GM23338 (cell line): ENCODE measurements around the gene RNASE7. TPM values are rescaled to one million over a fixed set of nuclear protein-coding genes. Genes with fewer than 3 reads are reported as not detected.

ENCODE experiments used
- ATAC-seq: fragments of 200-7000 bp; cut with Tn5 transposase; 3 replicates; pipeline ENCODE4 v1.9.1; 2020
- DNase-seq: peaks from one replicate; pipeline ENCODE4 v3.0.0-alpha.2; 2015; ENCODE audit warnings: low spot score
- H2AFZ ChIP-seq: fragments of 200-600 bp; sonication (generic); 2 replicates; pipeline ENCODE4 v1.8.0; 2016; ENCODE audit warnings: antibody characterized with exemption, mild to moderate bottlenecking, moderate library complexity
- H3F3A ChIP-seq: fragments of 200-600 bp; sonication (generic); replicated peaks from 2 replicates; pipeline ENCODE4 v1.8.0; 2017; ENCODE audit warnings: antibody characterized with exemption, mixed run types, low read depth
- H3K27ac ChIP-seq: fragments of 200-600 bp; sonication (generic); 2 replicates; pipeline ENCODE4 v1.6.1; 2016; ENCODE audit warnings: low read depth
- H3K27me3 ChIP-seq: fragments of 200-600 bp; sonication (generic); 2 replicates; pipeline ENCODE4 v1.8.0; 2016; ENCODE audit warnings: mild to moderate bottlenecking, mixed run types, moderate library complexity; ENCODE audit not compliant: insufficient read depth
- H3K36me3 ChIP-seq: fragments of 200-600 bp; sonication (generic); 2 replicates; pipeline ENCODE4 v1.8.0; 2016; ENCODE audit warnings: mild to moderate bottlenecking; ENCODE audit not compliant: insufficient read depth
- H3K4me1 ChIP-seq: fragments of 200-600 bp; sonication (generic); 2 replicates; pipeline ENCODE4 v1.8.0; 2016; ENCODE audit warnings: mild to moderate bottlenecking, moderate library complexity; ENCODE audit not compliant: insufficient read depth
- H3K4me2 ChIP-seq: fragments of 200-600 bp; sonication (generic); 2 replicates; pipeline ENCODE4 v1.7.1; 2017; ENCODE audit warnings: mixed run types
- H3K4me3 ChIP-seq: fragments of 200-600 bp; sonication (generic); 2 replicates; pipeline ENCODE4 v1.6.1; 2016; ENCODE audit warnings: mixed run types
- H3K79me2 ChIP-seq: fragments of 200-600 bp; sonication (generic); replicated peaks from 2 replicates; pipeline ENCODE4 v1.8.0; 2017; ENCODE audit warnings: mild to moderate bottlenecking; ENCODE audit not compliant: insufficient read depth
- H3K9me2 ChIP-seq: fragments of 200-600 bp; sonication (generic); 2 replicates; pipeline ENCODE4 v1.8.0; 2017; ENCODE audit not compliant: insufficient read depth
- H4K20me1 ChIP-seq: fragments of 200-600 bp; sonication (generic); replicated peaks from 2 replicates; pipeline ENCODE4 v1.8.0; 2017; ENCODE audit warnings: mild to moderate bottlenecking; ENCODE audit not compliant: insufficient read depth
- H3K27ac Mint-ChIP-seq: 2 replicates; pipeline ENCODE4 v1.8.0; 2020; ENCODE audit warnings: inconsistent platforms, mild to moderate bottlenecking, moderate library complexity, mixed read lengths
- H3K27me3 Mint-ChIP-seq: 3 replicates; pipeline ENCODE4 v1.8.0; 2022; ENCODE audit warnings: low read depth, mild to moderate bottlenecking, moderate library complexity, mixed read lengths, inconsistent platforms; ENCODE audit not compliant: insufficient read depth, poor library complexity
- H3K36me3 Mint-ChIP-seq: 3 replicates; pipeline ENCODE4 v1.8.0; 2021; ENCODE audit warnings: low read depth, mild to moderate bottlenecking, inconsistent platforms, moderate library complexity, mixed read lengths
- H3K4me1 Mint-ChIP-seq: 3 replicates; pipeline ENCODE4 v1.8.0; 2020; ENCODE audit warnings: mild to moderate bottlenecking, inconsistent platforms, mixed read lengths
- H3K4me3 Mint-ChIP-seq: 3 replicates; pipeline ENCODE4 v1.8.0; 2021; ENCODE audit warnings: moderate library complexity, mild to moderate bottlenecking, inconsistent platforms, mixed read lengths
- H3K9me3 Mint-ChIP-seq: 3 replicates; pipeline ENCODE4 v1.8.0; 2020; ENCODE audit warnings: moderate library complexity, mild to moderate bottlenecking, inconsistent platforms, mixed read lengths
- CREB1 ChIP-seq: fragments of 250-450 bp; sonication (Bioruptor Pico); IDR thresholded peaks from 2 replicates; pipeline ENCODE4 v1.5.0; 2020; ENCODE audit warnings: low read depth, mild to moderate bottlenecking, moderate library complexity
- ETS1 ChIP-seq: IDR thresholded peaks from 2 replicates; pipeline ENCODE4 v1.6.1; 2016; ENCODE audit warnings: antibody characterized with exemption
- EZH2 ChIP-seq: fragments of 200-600 bp; sonication (generic); IDR thresholded peaks from one replicate; pipeline ENCODE4 v1.8.0; 2017; ENCODE audit warnings: antibody characterized with exemption, mild to moderate bottlenecking, low read depth; ENCODE audit not compliant: unreplicated experiment
- JUNB ChIP-seq: IDR thresholded peaks from one replicate; pipeline ENCODE4 v1.6.1; 2016; ENCODE audit warnings: antibody characterized with exemption; ENCODE audit not compliant: unreplicated experiment
- NANOG ChIP-seq: IDR thresholded peaks from 2 replicates; pipeline ENCODE4 v1.6.1; 2016; ENCODE audit warnings: antibody characterized with exemption, borderline replicate concordance
- POLR2AphosphoS5 ChIP-seq: IDR thresholded peaks from 2 replicates; pipeline ENCODE4 v1.6.1; 2016; ENCODE audit warnings: antibody characterized with exemption, low read depth
- STAT1 ChIP-seq: IDR thresholded peaks from one replicate; pipeline ENCODE4 v1.6.1; 2016; ENCODE audit warnings: antibody characterized with exemption; ENCODE audit not compliant: unreplicated experiment
- polyA plus RNA-seq: library from polyadenylated mRNA; unstranded; fragments of >200 nt; fragmentation: Nextera tagmentation; extraction: Ambion mirVana; gene quantifications from 2 replicates; pipeline ENCODE4 v1.2.1, GENCODE V29; 2016
- total RNA-seq: library from RNA; depleted of rRNA; stranded (reverse); fragments of >200 nt; shearing (Covaris generic); gene quantifications from 2 replicates; pipeline ENCODE4 v1.2.3, GENCODE V29; 2014

RNASE7 gene
- total and polyA plus RNA-seq, 2 experiments from 2014 or later, result not detected

DNA sequence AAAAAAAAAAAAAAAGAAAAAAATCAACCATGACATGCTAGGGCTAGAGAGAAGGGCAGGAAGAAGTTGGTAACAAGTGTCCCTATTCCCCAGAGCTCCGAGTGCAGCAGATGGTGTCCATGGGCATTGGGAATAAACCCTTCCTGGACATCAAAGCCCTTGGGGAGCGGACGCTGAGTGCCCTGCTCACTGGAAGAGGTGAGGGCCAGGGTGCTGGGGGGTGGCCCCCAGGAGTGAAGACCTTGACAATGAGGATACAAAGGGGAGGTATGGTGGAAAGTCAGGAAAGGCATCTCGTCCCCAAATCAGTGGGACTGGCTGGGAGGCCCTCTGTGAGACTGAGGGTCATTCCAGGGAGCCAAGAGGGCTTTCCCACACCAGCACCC is 44.7 kb downstream of the RNASE7 start:
- no peak for ATAC-seq
- Histone ChIP-seq H3K4me1 (peaks cover 12% of the 10 kb centered on the region; the same call in 1 of the 2 replicates), H3K4me3 (no peak overlapping the region), H3K79me2 (no peaks in the 10 kb centered on the region; the same call in 1 of the 2 replicates), H2AFZ (no peak overlapping the region), H3K36me3 (peaks cover 21% of the 10 kb centered on the region), H3K27ac (peak overlapping the region; percentile 11; the same call in 1 of the 2 replicates), H3F3A (peaks cover 24% of the 10 kb centered on the region), H4K20me1 (peaks cover 22% of the 10 kb centered on the region), H3K27me3 (no peaks in the 10 kb centered on the region), H3K4me2 (no peak overlapping the region), H3K9me2 (no peaks in the 10 kb centered on the region)
- H3K4me3 Mint-ChIP-seq, result no peak overlapping the region; the same call in 2 of the 3 replicates
- H3K4me1 Mint-ChIP-seq, result peaks cover 38% of the 10 kb centered on the region
- peak overlapping the region; percentile 25; the same call in 1 of the 2 replicates for H3K27ac Mint-ChIP-seq
- peaks cover 32% of the 10 kb centered on the region for H3K27me3 Mint-ChIP-seq
- TF ChIP-seq NANOG (no peak), EZH2 (no peak), POLR2AphosphoS5 (no peak), STAT1 (no peak), JUNB (no peak)
- peaks cover 4% of the 10 kb centered on the region; the same call in 2 of the 3 replicates for H3K9me3 Mint-ChIP-seq
- H3K36me3 Mint-ChIP-seq, result peaks cover 89% of the 10 kb centered on the region
- no peak for DNase-seq

DNA sequence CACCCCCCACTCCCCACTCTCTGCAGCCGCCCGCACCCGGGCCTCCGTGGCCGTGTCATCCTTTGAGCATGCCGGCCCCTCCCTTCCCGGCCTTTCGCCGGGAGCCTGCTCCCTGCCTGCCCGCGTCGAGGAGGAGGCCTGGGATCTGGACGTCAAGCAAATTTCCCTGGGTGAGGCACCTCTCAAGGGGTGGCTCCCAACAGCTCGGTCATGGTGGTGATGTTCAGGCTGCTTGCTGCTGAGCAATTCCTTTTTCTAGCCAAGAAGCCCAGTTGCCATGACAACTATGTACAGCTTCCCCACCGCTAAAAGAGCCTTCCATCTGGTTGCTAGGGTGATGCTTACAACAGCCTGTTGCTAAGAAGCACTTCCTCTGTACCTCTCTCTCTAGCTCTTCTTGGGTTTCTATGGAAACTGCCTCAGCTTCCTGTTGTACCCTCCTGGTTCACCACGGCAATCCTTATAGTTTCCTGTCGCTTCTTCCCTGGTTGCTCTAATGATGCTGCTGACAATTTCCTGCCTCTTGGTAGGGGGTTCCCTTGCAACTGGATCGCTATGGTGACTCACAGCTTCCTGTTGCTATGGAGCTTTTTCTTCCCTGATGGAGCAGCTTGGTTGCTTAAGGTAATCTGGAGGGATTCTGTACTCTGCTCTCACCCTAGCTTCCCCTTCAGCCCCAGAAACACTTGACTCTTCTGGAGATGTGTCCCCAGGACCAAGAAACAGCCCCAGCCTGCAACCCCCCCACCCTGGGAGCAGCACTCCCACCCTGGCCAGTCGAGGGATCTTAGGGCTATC is 45.3 kb downstream of the RNASE7 start:
- H3K4me2 ChIP-seq, result no peak overlapping the region
- no peak overlapping the region for H3K4me3 Mint-ChIP-seq

More for the DNA sequence above, 45.3 kb downstream of the RNASE7 start:
- H3K27ac ChIP-seq, result no peak overlapping the region
- H3K27me3 ChIP-seq, result no peaks in the 10 kb centered on the region
- H3K4me3 ChIP-seq, result no peak overlapping the region
- DNase-seq (peak; percentile 97), ATAC-seq (peak; percentile 9)
- H3K9me2 ChIP-seq, result no peaks in the 10 kb centered on the region
- peaks cover 4% of the 10 kb centered on the region; the same call in 2 of the 3 replicates for H3K9me3 Mint-ChIP-seq
- H3K27ac Mint-ChIP-seq, result peak overlapping the region; percentile 78; the same call in 1 of the 2 replicates
- H3K79me2 ChIP-seq, result peaks cover 3% of the 10 kb centered on the region; the same call in 1 of the 2 replicates
- H3K4me1 Mint-ChIP-seq, result peaks cover 40% of the 10 kb centered on the region
- H2AFZ ChIP-seq, result no peak overlapping the region
- peaks cover 22% of the 10 kb centered on the region for H4K20me1 ChIP-seq
- peaks cover 24% of the 10 kb centered on the region for H3F3A ChIP-seq
- peaks cover 34% of the 10 kb centered on the region for H3K27me3 Mint-ChIP-seq
- peaks cover 26% of the 10 kb centered on the region for H3K36me3 ChIP-seq
- peaks cover 12% of the 10 kb centered on the region; the same call in 1 of the 2 replicates for H3K4me1 ChIP-seq
- H3K36me3 Mint-ChIP-seq, result peaks cover 86% of the 10 kb centered on the region
- TF ChIP-seq NANOG (no peak), CREB1 (CRISPR knock-in tag) (0 out of 2 replicates have a peak, but pooled peaks have one; percentile 43), ETS1 (no peak)
